HPDE6-E6E7 (cell line): ENCODE data around the gene MUSK.
"Not testable (repeated sequence)": the region's sequence is repeated elsewhere in the genome, so short reads cannot be mapped to it uniquely, and the experiment has no call there.

Source experiments
- DNase-seq: peaks from one replicate; pipeline ENCODE4 v3.0.0; 2011; ENCODE audit warnings: missing footprints; ENCODE audit errors: extremely low spot score

MUSK gene

GRCh38 chr9:110758201-110758600 is 89.6 kb downstream of the MUSK start:
- DNase-seq: no peak

DNA sequence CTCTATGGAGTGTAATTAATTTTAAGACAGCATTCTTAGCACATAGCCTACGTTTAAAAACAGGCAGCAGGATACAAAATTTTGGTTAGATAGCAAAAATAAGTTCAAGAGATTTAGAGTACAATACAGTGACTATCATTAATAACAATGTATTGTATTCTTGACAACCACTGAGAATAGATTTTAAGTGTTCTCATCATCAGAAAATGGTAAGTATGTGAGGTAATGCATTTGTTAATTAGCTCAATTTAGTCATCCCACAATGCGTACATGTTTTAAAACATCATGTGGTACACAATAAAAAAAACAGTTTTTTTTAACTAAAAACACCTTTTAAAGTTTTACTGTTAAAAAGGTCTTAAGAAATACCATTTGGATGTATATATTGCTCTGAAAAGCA is 94.2 kb downstream of the MUSK start:
- DNase-seq: no peak

- no peak for DNase-seq
Measured at GRCh38 chr9:110763568-110763967, 95.0 kb downstream of the MUSK start.

DNA sequence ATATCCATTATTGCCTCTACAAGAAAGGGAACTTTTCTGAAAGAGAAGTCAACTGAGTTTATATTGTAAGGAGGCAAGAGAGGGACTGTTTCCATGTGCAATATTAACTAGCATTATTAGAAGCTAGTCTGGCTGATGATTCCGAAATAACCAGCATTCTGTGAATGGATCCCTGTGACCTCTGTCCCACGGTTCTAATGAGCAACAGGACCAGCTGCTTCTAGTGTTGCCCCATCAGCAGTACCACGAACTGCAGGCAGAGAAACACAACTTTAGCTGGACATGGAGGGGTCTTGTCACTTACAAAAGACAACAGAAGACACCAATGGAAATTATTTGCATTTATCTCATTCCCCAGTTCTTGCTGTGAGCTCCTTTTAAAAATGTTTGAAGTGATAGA is 95.4 kb downstream of the MUSK start:
- no peak for DNase-seq

- DNase-seq: no peak
Measured at GRCh38 chr9:110765926-110766325, 97.3 kb downstream of the MUSK start.

GRCh38 chr9:110767559-110768063 is 99.0 kb downstream of the MUSK start:
- DNase-seq: no peak

DNA sequence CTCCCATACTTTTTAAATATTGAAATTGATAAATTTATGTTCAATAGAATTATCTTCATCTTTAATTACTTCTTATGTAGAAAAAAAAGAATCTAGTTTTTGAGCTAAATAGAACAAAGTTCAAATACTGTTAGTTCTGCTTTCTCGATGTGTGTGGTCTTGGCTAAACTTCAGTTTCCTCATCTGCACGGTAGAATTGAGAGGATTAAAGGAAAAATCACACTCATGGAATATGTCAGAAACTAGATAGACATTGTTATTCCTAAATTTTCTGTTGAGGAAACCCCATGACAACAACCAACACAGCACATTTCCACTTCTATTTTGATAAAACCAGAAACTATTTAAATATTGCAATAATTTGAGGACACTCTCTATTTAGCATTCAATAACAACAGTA is 100.3 kb downstream of the MUSK start:
- no peak for DNase-seq

DNA sequence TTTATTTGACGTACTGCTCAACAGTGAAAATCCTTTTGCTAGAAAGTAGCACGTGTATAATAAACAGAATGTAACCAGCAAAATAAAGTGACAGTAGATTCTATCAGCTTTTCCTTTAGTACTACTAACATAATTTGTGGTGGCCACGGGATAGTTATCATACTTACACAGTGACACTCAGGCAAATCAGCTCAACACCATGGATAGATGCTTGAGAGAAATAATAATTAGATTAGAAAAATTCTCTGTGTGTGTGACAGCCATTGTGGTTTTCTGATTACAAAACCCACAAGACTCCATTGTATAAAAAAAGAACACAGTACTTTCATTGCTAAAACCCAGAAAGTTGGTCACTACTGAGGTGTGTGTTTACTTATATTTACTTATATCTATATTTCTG is 101.1 kb downstream of the MUSK start:
- no peak for DNase-seq

DNA sequence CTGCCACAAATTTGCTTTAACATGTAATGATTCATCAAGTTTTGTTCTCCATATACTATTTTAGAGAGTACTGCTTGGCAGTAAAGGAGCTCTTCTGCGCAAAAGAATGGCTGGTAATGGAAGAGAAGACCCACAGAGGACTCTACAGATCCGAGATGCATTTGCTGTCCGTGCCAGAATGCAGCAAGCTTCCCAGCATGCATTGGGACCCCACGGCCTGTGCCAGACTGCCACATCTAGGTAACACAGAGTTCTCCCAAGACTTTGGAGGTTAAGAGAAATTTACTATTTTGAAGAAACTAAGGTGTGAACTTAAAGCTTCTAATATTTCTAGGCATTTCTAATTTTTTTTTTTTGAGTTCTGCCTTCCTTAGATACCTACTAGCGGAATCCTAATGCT is 107.1 kb downstream of the MUSK start:
- DNase-seq: no peak

DNA sequence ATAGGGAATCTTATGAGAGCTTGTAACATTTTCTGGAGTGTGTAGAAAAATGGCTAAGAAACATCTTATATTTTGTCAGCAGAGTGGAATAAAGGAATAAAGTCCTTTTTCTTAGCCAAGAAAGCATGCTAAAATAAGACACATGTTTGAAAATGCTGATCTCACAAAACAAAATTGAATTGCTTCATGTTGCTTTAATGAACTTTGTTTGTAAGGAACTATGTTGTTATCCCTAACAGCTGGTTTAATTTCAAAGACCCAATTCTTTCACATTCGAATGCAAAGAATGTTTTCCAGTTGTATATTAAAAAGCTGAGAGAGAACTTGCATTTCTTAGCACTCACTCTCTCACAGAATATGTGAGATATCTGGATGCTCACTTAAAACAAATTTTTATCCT is 107.6 kb downstream of the MUSK start:
- DNase-seq: no peak

DNA sequence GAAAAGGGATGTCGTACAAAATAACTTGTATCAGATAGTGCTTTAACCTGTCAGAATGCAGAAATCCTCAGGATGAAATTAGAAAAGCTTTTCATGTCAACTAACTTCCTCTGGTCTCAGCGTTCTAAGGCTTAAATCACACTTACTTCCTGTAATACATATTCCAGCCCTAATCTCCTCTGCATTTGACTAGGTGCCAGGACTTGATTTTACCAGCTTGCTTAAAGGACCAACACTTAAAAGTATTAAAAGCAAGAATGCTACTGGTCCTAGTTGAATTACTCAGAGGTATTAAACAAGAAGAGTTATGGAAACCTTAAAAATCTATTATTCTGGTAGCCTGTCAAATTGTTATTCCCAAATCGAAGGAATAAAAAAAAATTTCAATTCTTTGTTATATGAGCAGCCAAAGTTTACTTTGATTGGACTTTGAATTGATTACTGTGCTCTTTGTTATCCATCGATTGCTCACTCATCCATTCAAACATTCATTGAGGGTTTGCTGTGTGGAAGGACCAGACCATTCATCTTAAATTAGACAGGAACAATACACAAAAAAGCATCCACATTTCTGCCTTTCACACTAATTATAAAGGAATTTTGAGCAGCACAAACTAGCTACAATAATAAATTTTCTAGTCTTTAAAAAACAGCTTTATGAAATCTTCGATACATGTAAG is 108.7 kb downstream of the MUSK start:
- DNase-seq: no peak

GRCh38 chr9:110777876-110778215 is 109.3 kb downstream of the MUSK start:
- DNase-seq: no peak

GRCh38 chr9:110782701-110783100 is 114.1 kb downstream of the MUSK start:
- DNase-seq: no peak

- DNase-seq: no peak
Measured at GRCh38 chr9:110784309-110784708, 115.7 kb downstream of the MUSK start.

DNA sequence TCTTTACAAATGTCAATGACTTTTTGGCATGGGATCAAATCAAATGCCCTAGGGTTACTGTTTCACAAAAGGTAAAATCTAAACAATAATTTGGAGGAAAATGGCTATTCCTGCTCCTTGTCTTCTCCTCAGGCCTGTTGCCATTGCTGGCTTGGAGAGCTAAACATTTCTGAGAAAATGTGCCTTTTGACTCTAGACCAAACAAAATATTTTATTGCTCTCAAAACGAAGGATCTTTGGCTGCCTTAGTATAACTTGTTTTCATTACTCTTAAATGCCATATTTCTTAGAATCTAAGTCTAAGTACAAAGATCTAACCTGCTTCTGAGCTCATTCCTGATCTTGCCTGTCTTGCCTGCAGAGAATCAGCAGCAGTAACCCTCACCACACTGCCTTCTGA is 116.6 kb downstream of the MUSK start:
- no peak for DNase-seq

DNA sequence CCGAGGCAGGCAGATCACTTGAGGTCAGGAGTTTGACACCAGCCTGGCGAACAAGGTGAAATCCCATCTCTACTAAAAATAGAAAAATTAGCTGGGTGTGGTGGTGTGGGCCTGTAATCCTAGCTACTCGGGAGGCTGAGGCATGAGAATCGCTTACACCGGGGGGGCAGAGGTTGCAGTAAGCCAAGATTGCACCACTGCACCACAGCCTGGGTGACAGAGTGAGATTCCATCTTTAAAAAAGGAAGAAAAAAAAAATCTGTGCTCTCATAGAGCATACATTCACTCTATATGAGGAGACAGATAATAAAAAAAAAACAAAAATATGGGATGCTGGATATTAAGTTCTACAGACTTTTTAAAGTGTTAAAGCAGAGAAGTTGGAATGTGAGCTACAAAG is 119.8 kb downstream of the MUSK start:
- DNase-seq: not testable (repeated sequence)

GRCh38 chr9:110788871-110789270 is 120.3 kb downstream of the MUSK start:
- no peak for DNase-seq

DNA sequence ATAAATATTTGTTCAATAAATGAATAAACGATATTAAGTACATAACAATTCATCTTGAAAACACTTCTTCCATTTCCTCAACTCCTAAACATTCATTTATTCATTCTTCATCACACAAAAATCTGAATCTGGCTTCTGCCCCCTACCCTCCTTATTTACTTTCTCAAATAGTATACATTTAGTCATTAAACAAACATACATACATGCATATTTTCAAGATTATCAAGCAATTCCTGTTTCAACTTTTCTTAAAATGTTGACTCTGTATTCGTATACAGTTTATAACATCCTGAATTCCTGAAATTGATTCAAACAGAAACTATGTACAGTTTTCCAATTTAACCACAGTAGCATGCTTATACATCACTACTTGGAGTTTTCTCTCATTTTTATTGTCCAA is 129.0 kb downstream of the MUSK start:
- DNase-seq: peak; percentile 10

- DNase-seq: no peak
Measured at GRCh38 chr9:110799396-110799795, 130.8 kb downstream of the MUSK start.

DNA sequence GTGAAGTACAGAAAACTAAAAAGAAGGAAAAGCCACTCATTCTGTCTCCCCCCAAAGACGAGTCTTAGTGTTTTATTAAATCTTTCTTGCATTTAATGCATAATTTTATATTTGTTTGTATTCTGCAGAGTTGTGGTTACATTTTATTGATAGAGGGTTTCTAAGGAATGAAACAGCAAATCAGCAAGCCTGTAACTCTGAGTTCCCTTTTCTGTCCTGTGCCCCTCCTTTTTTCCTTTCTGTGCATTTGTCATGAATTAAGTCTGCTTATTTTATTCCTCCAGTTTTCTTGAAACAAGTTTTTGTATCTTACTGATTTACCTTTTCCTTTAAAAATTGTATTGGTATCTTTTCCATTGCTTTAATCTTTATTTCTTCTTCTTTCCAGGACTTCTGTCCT is 132.8 kb downstream of the MUSK start:
- no peak for DNase-seq

GRCh38 chr9:110802416-110803035 is 133.9 kb downstream of the MUSK start:
- no peak for DNase-seq

DNA sequence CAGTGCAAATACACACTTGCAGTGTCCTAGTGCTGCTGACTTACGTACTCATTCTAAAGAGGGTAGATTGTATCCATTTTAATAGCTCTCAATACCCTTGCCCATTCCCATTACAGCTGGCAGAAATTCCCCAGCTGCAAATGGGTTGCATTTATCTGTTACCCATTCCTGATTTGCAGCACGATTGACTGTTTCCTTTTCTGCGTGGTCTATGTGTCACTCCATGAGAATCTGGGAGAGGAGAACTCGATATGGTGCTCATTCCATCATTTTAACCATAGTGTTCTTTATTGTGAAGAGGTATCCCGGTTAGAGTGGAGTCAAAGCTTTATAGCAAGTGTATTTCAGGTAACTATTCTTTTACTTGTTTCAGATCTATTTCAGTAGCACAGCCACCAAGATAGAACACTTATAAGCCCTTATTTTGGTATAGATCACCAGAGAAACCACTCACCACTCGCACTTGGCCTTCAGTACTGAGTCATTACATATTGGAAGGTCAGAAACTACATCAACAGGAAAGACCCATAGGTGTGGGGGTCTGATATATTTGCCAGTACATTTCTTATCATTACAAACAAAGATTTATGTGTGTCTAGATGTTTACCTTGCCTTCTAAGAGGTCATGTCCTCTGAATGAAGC is 139.5 kb downstream of the MUSK start:
- no peak for DNase-seq

GRCh38 chr9:110808599-110808980 is 140.0 kb downstream of the MUSK start:
- DNase-seq: no peak
